ENCODE results near the gene GRIA4. TPM values are rescaled to one million over a fixed set of nuclear protein-coding genes. Genes with fewer than 3 reads are reported as not detected.
"Not testable (repeated sequence)": the region's sequence is repeated elsewhere in the genome, so short reads cannot be mapped to it uniquely, and the experiment has no call there.

GRIA4 gene
- total RNA-seq, 1 donor from 2014 or later = 14.1 TPM

- Histone ChIP-seq H3K4me1 (ENCODE audit: control insufficient read depth in 3 of 3, insufficient read depth in 3 of 3, low read length in 3 of 3) (no peaks in the 10 kb centered on the region), H3K36me3 (ENCODE audit: control insufficient read depth in 3 of 3, insufficient read depth in 3 of 3, low read length in 3 of 3) (no peaks in the 10 kb centered on the region), H3K9me3 (ENCODE audit: control insufficient read depth in 3 of 3, low read length in 3 of 3) (no peaks in the 10 kb centered on the region), H3K4me3 (ENCODE audit: low read length in 3 of 3) (no peak overlapping the region), H3K9ac (ENCODE audit: low read depth in 1 of 3, low read length in 3 of 3) (no peak overlapping the region), H3K27me3 (ENCODE audit: control insufficient read depth in 3 of 3, insufficient read depth in 3 of 3, low read length in 3 of 3) (no peaks in the 10 kb centered on the region), H3K27ac (ENCODE audit: low read depth, low read length) (no peak overlapping the region)
These were observed 251.4 kb downstream of the GRIA4 start for GRCh38 chr11:105861225-105861624.

GRCh38 chr11:105862736-105863367, 253.0 kb downstream of the GRIA4 start:
- Histone ChIP-seq H3K27me3 (ENCODE audit: control insufficient read depth in 3 of 3, insufficient read depth in 3 of 3, low read length in 3 of 3) (no peaks in the 10 kb centered on the region), H3K36me3 (ENCODE audit: control insufficient read depth in 3 of 3, insufficient read depth in 3 of 3, low read length in 3 of 3) (no peaks in the 10 kb centered on the region), H3K9me3 (ENCODE audit: control insufficient read depth in 3 of 3, low read length in 3 of 3) (no peaks in the 10 kb centered on the region), H3K9ac (ENCODE audit: low read depth in 1 of 3, low read length in 3 of 3) (no peak overlapping the region), H3K4me1 (ENCODE audit: control insufficient read depth in 3 of 3, insufficient read depth in 3 of 3, low read length in 3 of 3) (no peaks in the 10 kb centered on the region), H3K4me3 (ENCODE audit: low read length in 3 of 3) (no peak overlapping the region), H3K27ac (ENCODE audit: low read depth, low read length) (no peak overlapping the region)

GRCh38 chr11:105863523-105863922, 253.7 kb downstream of the GRIA4 start:
- Histone ChIP-seq H3K9me3 (ENCODE audit: control insufficient read depth in 3 of 3, low read length in 3 of 3) (no peaks in the 10 kb centered on the region), H3K4me3 (ENCODE audit: low read length in 3 of 3) (no peak overlapping the region), H3K4me1 (ENCODE audit: control insufficient read depth in 3 of 3, insufficient read depth in 3 of 3, low read length in 3 of 3) (no peaks in the 10 kb centered on the region), H3K9ac (ENCODE audit: low read depth in 1 of 3, low read length in 3 of 3) (no peak overlapping the region), H3K36me3 (ENCODE audit: control insufficient read depth in 3 of 3, insufficient read depth in 3 of 3, low read length in 3 of 3) (no peaks in the 10 kb centered on the region), H3K27ac (ENCODE audit: low read depth, low read length) (no peak overlapping the region), H3K27me3 (ENCODE audit: control insufficient read depth in 3 of 3, insufficient read depth in 3 of 3, low read length in 3 of 3) (no peaks in the 10 kb centered on the region)

GRCh38 chr11:105867742-105868141, 257.9 kb downstream of the GRIA4 start:
- no peaks in the 10 kb centered on the region for H3K9me3 ChIP-seq (ENCODE audit: control insufficient read depth in 3 of 3, low read length in 3 of 3)
- no peaks in the 10 kb centered on the region for H3K27me3 ChIP-seq (ENCODE audit: control insufficient read depth in 3 of 3, insufficient read depth in 3 of 3, low read length in 3 of 3)
- no peaks in the 10 kb centered on the region for H3K4me1 ChIP-seq (ENCODE audit: control insufficient read depth in 3 of 3, insufficient read depth in 3 of 3, low read length in 3 of 3)
- H3K4me3 ChIP-seq (ENCODE audit: low read length in 3 of 3) = no peak overlapping the region
- no peak overlapping the region for H3K9ac ChIP-seq (ENCODE audit: low read depth in 1 of 3, low read length in 3 of 3)
- H3K27ac ChIP-seq (ENCODE audit: low read depth, low read length) = no peak overlapping the region
- no peaks in the 10 kb centered on the region for H3K36me3 ChIP-seq (ENCODE audit: control insufficient read depth in 3 of 3, insufficient read depth in 3 of 3, low read length in 3 of 3)

GRCh38 chr11:105868762-105869285, 259.0 kb downstream of the GRIA4 start:
- no peaks in the 10 kb centered on the region for H3K4me1 ChIP-seq (ENCODE audit: control insufficient read depth in 3 of 3, insufficient read depth in 3 of 3, low read length in 3 of 3)
- no peak overlapping the region for H3K4me3 ChIP-seq (ENCODE audit: low read length in 3 of 3)
- H3K9me3 ChIP-seq (ENCODE audit: control insufficient read depth in 3 of 3, low read length in 3 of 3) = no peaks in the 10 kb centered on the region
- H3K36me3 ChIP-seq (ENCODE audit: control insufficient read depth in 3 of 3, insufficient read depth in 3 of 3, low read length in 3 of 3) = no peaks in the 10 kb centered on the region
- H3K9ac ChIP-seq (ENCODE audit: low read depth in 1 of 3, low read length in 3 of 3) = no peak overlapping the region
- no peaks in the 10 kb centered on the region for H3K27me3 ChIP-seq (ENCODE audit: control insufficient read depth in 3 of 3, insufficient read depth in 3 of 3, low read length in 3 of 3)
- no peak overlapping the region for H3K27ac ChIP-seq (ENCODE audit: low read depth, low read length)

- H3K4me1 ChIP-seq (ENCODE audit: control insufficient read depth in 3 of 3, insufficient read depth in 3 of 3, low read length in 3 of 3) = no peaks in the 10 kb centered on the region
- no peak overlapping the region for H3K4me3 ChIP-seq (ENCODE audit: low read length in 3 of 3)
- no peaks in the 10 kb centered on the region for H3K36me3 ChIP-seq (ENCODE audit: control insufficient read depth in 3 of 3, insufficient read depth in 3 of 3, low read length in 3 of 3)
- no peak overlapping the region for H3K9ac ChIP-seq (ENCODE audit: low read depth in 1 of 3, low read length in 3 of 3)
- H3K27ac ChIP-seq (ENCODE audit: low read depth, low read length) = no peak overlapping the region
- H3K27me3 ChIP-seq (ENCODE audit: control insufficient read depth in 3 of 3, insufficient read depth in 3 of 3, low read length in 3 of 3) = no peaks in the 10 kb centered on the region
- H3K9me3 ChIP-seq (ENCODE audit: control insufficient read depth in 3 of 3, low read length in 3 of 3) = no peaks in the 10 kb centered on the region
These were observed 260.7 kb downstream of the GRIA4 start for GRCh38 chr11:105870516-105871113.

GRCh38 chr11:105878510-105878909, 268.6 kb downstream of the GRIA4 start:
- H3K9ac ChIP-seq (ENCODE audit: low read depth in 1 of 3, low read length in 3 of 3) = no peak overlapping the region
- no peaks in the 10 kb centered on the region for H3K27me3 ChIP-seq (ENCODE audit: control insufficient read depth in 3 of 3, insufficient read depth in 3 of 3, low read length in 3 of 3)
- no peaks in the 10 kb centered on the region for H3K36me3 ChIP-seq (ENCODE audit: control insufficient read depth in 3 of 3, insufficient read depth in 3 of 3, low read length in 3 of 3)
- no peaks in the 10 kb centered on the region for H3K9me3 ChIP-seq (ENCODE audit: control insufficient read depth in 3 of 3, low read length in 3 of 3)
- no peak overlapping the region for H3K27ac ChIP-seq (ENCODE audit: low read depth, low read length)
- no peak overlapping the region for H3K4me3 ChIP-seq (ENCODE audit: low read length in 3 of 3)
- no peaks in the 10 kb centered on the region for H3K4me1 ChIP-seq (ENCODE audit: control insufficient read depth in 3 of 3, insufficient read depth in 3 of 3, low read length in 3 of 3)

- H3K4me3 ChIP-seq (ENCODE audit: low read length in 3 of 3); H3K9me3 ChIP-seq (ENCODE audit: control insufficient read depth in 3 of 3, low read length in 3 of 3); H3K27me3 ChIP-seq (ENCODE audit: control insufficient read depth in 3 of 3, insufficient read depth in 3 of 3, low read length in 3 of 3); H3K27ac ChIP-seq (ENCODE audit: low read depth, low read length); H3K4me1 ChIP-seq (ENCODE audit: control insufficient read depth in 3 of 3, insufficient read depth in 3 of 3, low read length in 3 of 3); H3K9ac ChIP-seq (ENCODE audit: low read depth in 1 of 3, low read length in 3 of 3); H3K36me3 ChIP-seq (ENCODE audit: control insufficient read depth in 3 of 3, insufficient read depth in 3 of 3, low read length in 3 of 3): not testable (repeated sequence)
These were observed 269.1 kb downstream of the GRIA4 start for GRCh38 chr11:105878927-105879326.

GRCh38 chr11:105881027-105881426, 271.2 kb downstream of the GRIA4 start:
- Histone ChIP-seq H3K27me3 (ENCODE audit: control insufficient read depth in 3 of 3, insufficient read depth in 3 of 3, low read length in 3 of 3) (no peaks in the 10 kb centered on the region), H3K27ac (ENCODE audit: low read depth, low read length) (no peak overlapping the region), H3K9ac (ENCODE audit: low read depth in 1 of 3, low read length in 3 of 3) (no peak overlapping the region), H3K4me3 (ENCODE audit: low read length in 3 of 3) (no peak overlapping the region), H3K9me3 (ENCODE audit: control insufficient read depth in 3 of 3, low read length in 3 of 3) (no peaks in the 10 kb centered on the region), H3K4me1 (ENCODE audit: control insufficient read depth in 3 of 3, insufficient read depth in 3 of 3, low read length in 3 of 3) (no peaks in the 10 kb centered on the region), H3K36me3 (ENCODE audit: control insufficient read depth in 3 of 3, insufficient read depth in 3 of 3, low read length in 3 of 3) (no peaks in the 10 kb centered on the region)

- Histone ChIP-seq H3K36me3 (ENCODE audit: control insufficient read depth in 3 of 3, insufficient read depth in 3 of 3, low read length in 3 of 3) (no peaks in the 10 kb centered on the region), H3K9ac (ENCODE audit: low read depth in 1 of 3, low read length in 3 of 3) (no peak overlapping the region), H3K27me3 (ENCODE audit: control insufficient read depth in 3 of 3, insufficient read depth in 3 of 3, low read length in 3 of 3) (no peaks in the 10 kb centered on the region), H3K27ac (ENCODE audit: low read depth, low read length) (no peak overlapping the region), H3K4me1 (ENCODE audit: control insufficient read depth in 3 of 3, insufficient read depth in 3 of 3, low read length in 3 of 3) (no peaks in the 10 kb centered on the region), H3K9me3 (ENCODE audit: control insufficient read depth in 3 of 3, low read length in 3 of 3) (no peaks in the 10 kb centered on the region), H3K4me3 (ENCODE audit: low read length in 3 of 3) (no peak overlapping the region)
These were observed 274.6 kb downstream of the GRIA4 start for GRCh38 chr11:105884436-105884835.
